GM12801 (cell line): ENCODE measurements around the gene KCNQ1OT1.

Experiments
- TF ChIP-seq, protein P1 (sequence below): IDR thresholded peaks from one replicate; pipeline ENCODE4 v1.5.1; 2011; ENCODE audit warnings: control low read depth; ENCODE audit not compliant: insufficient read length; ENCODE audit errors: extremely low read depth

The KCNQ1OT1 gene

DNA sequence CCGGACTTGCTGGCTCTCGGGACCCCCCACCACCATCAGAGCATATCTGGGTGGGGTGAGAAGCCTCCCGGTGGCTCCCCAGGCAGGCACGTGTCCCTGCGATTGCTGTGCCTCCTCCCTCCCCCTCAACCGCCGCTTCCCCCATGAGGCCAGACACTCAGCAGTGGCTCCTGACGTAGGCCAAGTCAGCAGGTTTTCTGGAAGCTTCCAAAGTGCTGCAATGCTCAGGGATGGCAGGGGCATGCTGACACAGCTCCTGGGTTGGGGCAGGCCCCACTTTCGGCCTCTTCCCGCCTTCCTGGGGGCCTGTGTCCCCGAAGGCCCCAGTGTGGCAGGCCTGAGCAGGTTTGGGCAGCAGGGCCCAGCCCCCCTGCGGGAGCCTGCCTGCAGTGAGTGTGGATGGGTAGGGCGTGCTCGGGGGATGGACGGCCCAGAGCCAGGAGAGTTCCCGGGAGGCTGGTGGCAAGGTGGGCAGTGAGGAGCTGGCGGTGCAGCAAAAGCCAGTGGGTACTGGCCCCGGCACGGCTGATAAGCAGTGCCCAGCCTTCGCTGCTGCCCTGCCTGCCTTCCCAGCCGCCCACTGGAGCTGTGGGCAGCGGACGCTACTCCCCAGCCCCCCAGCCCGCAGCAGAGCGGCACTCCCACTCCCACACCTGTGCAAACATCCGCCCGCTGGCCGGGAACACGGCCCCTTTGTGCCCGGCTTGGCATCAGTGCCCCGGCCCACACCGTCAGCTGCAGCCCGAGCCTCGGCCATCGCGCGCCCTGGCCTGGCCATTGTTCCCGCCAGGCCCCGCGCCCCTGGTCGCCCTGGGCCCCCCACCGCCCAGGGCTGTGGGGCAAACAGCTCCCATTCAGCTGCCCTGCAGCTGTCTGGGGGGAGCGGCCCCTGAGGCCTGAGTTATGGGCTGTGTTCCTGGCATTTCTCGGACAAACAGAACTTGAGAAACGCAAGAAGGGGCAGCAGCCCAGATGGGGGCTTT is 125.0 kb downstream of the KCNQ1OT1 start:
- TF ChIP-seq, protein P1, sequence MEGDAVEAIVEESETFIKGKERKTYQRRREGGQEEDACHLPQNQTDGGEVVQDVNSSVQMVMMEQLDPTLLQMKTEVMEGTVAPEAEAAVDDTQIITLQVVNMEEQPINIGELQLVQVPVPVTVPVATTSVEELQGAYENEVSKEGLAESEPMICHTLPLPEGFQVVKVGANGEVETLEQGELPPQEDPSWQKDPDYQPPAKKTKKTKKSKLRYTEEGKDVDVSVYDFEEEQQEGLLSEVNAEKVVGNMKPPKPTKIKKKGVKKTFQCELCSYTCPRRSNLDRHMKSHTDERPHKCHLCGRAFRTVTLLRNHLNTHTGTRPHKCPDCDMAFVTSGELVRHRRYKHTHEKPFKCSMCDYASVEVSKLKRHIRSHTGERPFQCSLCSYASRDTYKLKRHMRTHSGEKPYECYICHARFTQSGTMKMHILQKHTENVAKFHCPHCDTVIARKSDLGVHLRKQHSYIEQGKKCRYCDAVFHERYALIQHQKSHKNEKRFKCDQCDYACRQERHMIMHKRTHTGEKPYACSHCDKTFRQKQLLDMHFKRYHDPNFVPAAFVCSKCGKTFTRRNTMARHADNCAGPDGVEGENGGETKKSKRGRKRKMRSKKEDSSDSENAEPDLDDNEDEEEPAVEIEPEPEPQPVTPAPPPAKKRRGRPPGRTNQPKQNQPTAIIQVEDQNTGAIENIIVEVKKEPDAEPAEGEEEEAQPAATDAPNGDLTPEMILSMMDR: no peak

DNA sequence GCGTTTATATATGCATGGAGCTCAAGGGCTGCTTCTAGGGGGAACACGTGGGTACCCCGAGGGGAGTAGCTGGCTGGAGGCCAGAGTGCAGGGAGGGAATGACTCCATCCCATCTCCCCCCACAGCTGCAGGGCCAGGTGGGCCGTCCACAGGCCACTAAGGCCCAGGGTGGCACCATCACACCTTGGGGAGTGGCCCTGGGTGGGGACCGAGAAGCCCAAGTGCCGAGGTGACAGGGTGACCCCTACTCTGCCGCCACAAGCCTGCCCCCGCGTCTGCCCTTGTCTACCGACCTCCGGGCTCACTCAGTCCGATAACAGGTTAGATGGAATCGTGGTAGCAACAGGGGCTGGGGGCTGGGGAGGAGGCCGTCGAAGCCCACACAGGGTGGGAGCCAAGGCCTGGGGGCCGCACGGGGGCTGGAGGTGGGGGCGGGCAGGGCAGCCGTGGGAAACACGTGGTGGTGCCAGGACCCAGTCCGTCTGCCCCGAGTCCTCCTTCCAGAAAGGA is 125.7 kb downstream of the KCNQ1OT1 start:
- TF ChIP-seq, protein P1: no peak

DNA sequence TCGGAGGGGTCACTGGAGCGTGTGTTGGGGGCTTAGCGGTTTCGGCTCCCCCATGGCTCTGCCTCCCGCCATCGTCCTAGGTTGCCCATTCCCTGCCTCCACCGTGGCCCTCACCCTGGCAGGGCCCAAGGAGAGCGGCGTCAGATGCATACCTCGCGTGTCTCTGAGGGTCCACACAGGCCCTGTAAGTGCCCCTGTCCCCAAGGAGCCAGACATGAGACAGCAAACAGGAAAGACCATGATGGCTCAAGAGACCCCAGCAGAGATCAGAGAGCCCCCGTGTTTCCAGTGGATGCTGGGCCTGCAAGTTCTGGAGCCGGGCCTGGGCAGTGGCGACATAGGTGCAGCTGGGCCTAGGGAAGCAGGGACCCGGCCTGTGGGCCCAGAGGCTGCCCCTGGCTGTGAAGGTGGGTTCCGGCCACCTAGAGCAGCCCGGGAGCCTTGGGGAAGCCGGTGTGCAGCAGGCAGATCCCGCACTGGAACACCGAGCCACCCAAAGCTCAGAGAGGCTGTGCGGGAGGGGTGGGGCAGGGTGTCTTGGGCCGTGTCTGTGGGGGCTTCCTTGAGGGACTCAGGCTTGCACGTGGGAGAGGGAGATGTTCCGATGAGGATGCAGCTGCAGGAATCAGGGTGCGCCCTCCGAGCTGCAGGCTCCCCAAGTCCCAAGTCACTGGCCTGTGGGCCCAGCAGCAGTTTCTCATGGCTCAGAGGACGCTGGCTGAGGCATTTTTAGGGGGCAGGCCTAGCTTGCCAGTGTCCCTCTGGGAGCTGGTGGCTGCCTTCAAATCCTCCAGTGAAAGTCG is 126.4 kb downstream of the KCNQ1OT1 start:
- TF ChIP-seq, protein P1: no peak

DNA sequence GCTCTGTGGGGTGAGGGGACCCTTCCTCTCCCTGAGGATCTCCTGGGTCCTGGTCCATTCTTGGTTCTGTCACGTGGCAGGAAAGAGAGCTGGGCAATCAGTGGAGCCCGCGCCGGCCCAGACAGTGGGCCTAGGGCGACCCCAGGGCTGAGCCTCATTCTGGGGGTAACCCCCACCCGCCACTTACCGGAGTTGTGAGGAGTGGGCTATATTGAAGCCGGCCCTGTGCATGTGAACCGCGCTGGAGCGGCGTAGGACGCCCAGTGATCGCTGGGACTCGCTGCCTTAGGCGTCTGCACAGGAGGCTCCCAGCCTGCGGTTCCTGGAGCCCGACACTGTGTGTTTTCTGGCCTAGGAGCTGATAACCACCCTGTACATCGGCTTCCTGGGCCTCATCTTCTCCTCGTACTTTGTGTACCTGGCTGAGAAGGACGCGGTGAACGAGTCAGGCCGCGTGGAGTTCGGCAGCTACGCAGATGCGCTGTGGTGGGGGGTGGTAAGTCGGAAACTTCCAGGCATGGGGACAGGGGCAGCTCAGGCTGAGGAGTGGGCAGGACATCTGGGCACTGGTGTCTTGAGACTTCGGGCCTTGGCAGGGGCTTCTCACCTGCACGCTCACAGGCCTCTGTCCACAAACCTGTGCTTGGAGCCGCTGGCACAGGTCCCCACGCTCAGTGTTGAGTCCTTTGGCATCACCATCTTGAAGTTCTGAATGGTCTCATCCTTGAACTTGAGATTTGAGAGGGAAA is 127.1 kb downstream of the KCNQ1OT1 start:
- TF ChIP-seq, protein P1: no peak

DNA sequence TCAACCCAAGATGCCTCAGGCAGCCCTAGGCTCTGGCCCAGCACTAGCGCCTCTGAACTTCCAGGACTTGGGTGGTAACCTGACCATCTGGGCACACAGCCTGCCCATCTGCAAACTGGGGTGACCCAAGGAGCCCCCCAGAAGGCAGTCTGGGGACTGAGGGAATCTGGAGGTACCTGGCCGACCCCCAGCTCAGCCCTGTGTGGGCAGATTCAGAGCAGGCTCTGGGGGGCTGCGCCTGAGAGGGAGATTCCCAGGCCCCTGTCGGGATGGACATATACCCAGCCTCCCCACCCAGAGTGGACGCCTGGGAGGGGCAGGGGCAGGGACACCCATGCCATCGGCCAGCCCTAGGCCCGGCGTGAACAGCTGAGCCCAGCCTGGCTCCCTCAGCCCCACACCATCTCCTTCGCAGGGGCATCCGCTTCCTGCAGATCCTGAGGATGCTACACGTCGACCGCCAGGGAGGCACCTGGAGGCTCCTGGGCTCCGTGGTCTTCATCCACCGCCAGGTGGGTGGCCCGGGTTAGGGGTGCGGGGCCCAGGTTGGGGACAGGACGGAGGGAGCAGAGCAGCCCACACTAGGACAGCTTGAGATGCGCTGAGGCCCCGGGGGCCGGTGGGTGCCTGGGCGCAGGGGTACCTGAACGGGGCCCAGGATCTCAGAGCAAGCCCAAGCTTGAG is 128.1 kb downstream of the KCNQ1OT1 start:
- TF ChIP-seq, protein P1: no peak

DNA sequence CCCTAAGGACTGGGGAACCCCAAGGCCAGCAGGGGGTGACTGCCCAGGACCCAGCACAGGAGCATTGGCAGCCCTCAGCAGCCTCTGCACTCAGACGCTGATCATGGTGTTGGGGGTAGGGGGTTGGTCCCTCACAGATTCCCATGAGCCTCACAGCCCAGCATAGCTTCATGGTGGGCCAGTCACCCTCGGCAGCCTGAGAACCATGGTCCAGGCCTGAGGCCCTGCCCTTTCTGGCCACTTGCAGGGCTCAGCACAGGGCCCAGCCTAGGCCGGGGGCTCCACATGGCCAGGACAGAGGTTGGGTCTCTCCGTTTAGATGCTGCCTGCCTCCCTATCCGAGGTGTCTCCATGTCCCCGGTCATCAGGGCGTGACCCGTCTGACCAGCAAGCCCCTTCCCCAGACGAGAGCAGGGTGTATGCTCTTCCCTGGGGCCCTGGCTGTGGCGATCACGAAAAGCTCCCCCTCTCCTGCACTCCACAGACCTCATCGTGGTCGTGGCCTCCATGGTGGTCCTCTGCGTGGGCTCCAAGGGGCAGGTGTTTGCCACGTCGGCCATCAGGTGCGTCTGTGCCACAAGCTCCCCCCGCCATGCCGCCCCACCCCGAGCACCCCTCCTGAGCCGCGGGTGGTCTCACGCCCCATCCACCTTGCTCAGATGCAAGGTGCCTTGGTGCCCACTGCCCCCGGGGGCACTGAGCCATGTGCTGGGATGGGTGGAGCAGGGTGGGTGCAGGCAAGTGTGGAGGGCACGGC is 128.8 kb downstream of the KCNQ1OT1 start:
- TF ChIP-seq, protein P1: no peak
